B cell (primary cell): ENCODE results near the gene RBM6.

Experiments used
- CTCF ChIP-seq: fragments of 200-600 bp; IDR thresholded peaks from one replicate; pipeline ENCODE4 v1.8.0; 2022; ENCODE audit warnings: antibody characterized with exemption, mild to moderate bottlenecking
- EZH2 ChIP-seq: IDR thresholded peaks from 2 replicates; pipeline ENCODE4 v1.6.1; 2012; ENCODE audit warnings: borderline replicate concordance, low read depth, mild to moderate bottlenecking, moderate library complexity, low read length; ENCODE audit not compliant: insufficient read depth, poor library complexity, severe bottlenecking

GRCh38 chr3:49928481-49929017, 11.4 kb upstream of the RBM6 start:
- no peak for TF ChIP-seq CTCF
- TF ChIP-seq EZH2 = no peak
